K562 (cell line): ENCODE data around the gene CALD1. TPM values are rescaled to one million over a fixed set of nuclear protein-coding genes. Genes with fewer than 3 reads are reported as not detected.

ENCODE experiments used
- ATAC-seq: fragments of 200-7000 bp; cut with Tn5 transposase; 3 replicates; pipeline ENCODE4 v1.9.1; 2020; ENCODE audit warnings: moderate library complexity
- BruUV-seq: library from RNA; stranded (reverse); fragments of 400-500 nt; replicated peaks from 2 replicates; lab custom pipeline; 2021; lab: Mats Ljungman, UMichigan
- CTCF ChIA-PET: fragments of 300-600 bp; formaldehyde crosslinking; extraction: SDS; loops from one replicate; lab custom pipeline; 2021; ENCODE audit warnings: low intra/inter-chr PET ratio; lab: Yijun Ruan, JAX
- POLR2A ChIA-PET: fragments of 300-600, 350-650 bp; sonication (Branson Sonifier 250); formaldehyde crosslinking; extraction: SDS; loops from one replicate; lab custom pipeline; 2021; ENCODE audit warnings: antibody characterized with exemption, inconsistent platforms; lab: Yijun Ruan, JAX
- DNase-seq, 4 experiments: peaks; one replicate each; pipeline versions ENCODE4 v3.0.0 to v3.0.0-alpha.2; 2011 to 2018; ENCODE audit warnings: low spot score in 3 of 4, mixed read lengths in 3 of 4; ENCODE audit errors: extremely low read depth in 1 of 4
- FAIRE-seq: peaks from 2 replicates; lab custom pipeline; 2011; peaks lifted over from hg19 to GRCh38; lab: Jason Lieb, UNC
- H2AFZ ChIP-seq: 2 replicates; pipeline ENCODE4 v1.6.0; 2011; ENCODE audit warnings: low read depth, low read length, control low read depth, inconsistent platforms
- H3K27ac ChIP-seq: fragments of 200-600 bp; 3 replicates; pipeline ENCODE4 v1.8.0; 2011; ENCODE audit warnings: low read depth, mild to moderate bottlenecking, control low read depth, inconsistent platforms, low read length, moderate library complexity, mixed read lengths; ENCODE audit errors: extremely low read depth
- H3K27me3 ChIP-seq, 2 experiments: fragments of 300-600 bp in 1 of 2; 2 replicates in 1 of 2; 3 replicates in 1 of 2; pipeline versions ENCODE4 v1.6.0 to v1.8.0; 2011; ENCODE audit warnings: inconsistent platforms in 2 of 2, low read length in 2 of 2, mild to moderate bottlenecking in 1 of 2, mixed read lengths in 1 of 2, moderate library complexity in 1 of 2; ENCODE audit not compliant: control insufficient read depth in 2 of 2, insufficient read depth in 2 of 2
- H3K36me3 ChIP-seq: fragments of 300-600 bp; 3 replicates; pipeline ENCODE4 v1.8.0; 2011; ENCODE audit warnings: mild to moderate bottlenecking, low read length, inconsistent platforms; ENCODE audit not compliant: control insufficient read depth, insufficient read depth
- H3K4me1 ChIP-seq, 2 experiments: fragments of 200-600 bp in 1 of 2; replicated peaks in 1 of 2; 2 replicates in 1 of 2; 3 replicates in 1 of 2; pipeline versions ENCODE4 v1.5.1 to v1.8.0; 2011; ENCODE audit warnings: inconsistent platforms in 2 of 2, low read length in 2 of 2, mild to moderate bottlenecking in 1 of 2, mixed read lengths in 1 of 2, moderate library complexity in 1 of 2; ENCODE audit not compliant: control insufficient read depth in 2 of 2, insufficient read depth in 2 of 2
- H3K4me2 ChIP-seq: 2 replicates; pipeline ENCODE4 v1.6.1; 2011; ENCODE audit warnings: low read length, control low read depth, inconsistent platforms, mixed read lengths; ENCODE audit not compliant: insufficient read depth
- H3K4me3 ChIP-seq: fragments of 200-600 bp; sonication (generic), shearing (Covaris generic); 2 replicates; pipeline ENCODE4 v1.5.1; 2016; ENCODE audit warnings: control low read depth, inconsistent platforms
- H3K79me2 ChIP-seq: fragments of 200-600 bp; 3 replicates; pipeline ENCODE4 v1.8.0; 2011; ENCODE audit warnings: low read length, inconsistent platforms; ENCODE audit not compliant: control insufficient read depth, insufficient read depth
- H3K9ac ChIP-seq, 2 experiments: 2 replicates each; pipeline versions ENCODE4 v1.6.0 to v1.6.1; 2011; ENCODE audit warnings: low read depth in 2 of 2, low read length in 2 of 2, control low read depth in 1 of 2, inconsistent platforms in 1 of 2, mild to moderate bottlenecking in 1 of 2, mixed read lengths in 1 of 2; ENCODE audit not compliant: insufficient read depth in 1 of 2
- H3K9me1 ChIP-seq: one replicate; pipeline ENCODE4 v1.6.0; 2011; ENCODE audit warnings: inconsistent platforms, mild to moderate bottlenecking, low read length, moderate library complexity; ENCODE audit not compliant: control insufficient read depth, insufficient read depth
- H3K9me3 ChIP-seq: replicated peaks from 2 replicates; pipeline ENCODE4 v1.5.1; 2011; ENCODE audit warnings: low read depth, low read length, inconsistent platforms; ENCODE audit not compliant: control insufficient read depth, insufficient read depth
- H4K20me1 ChIP-seq: replicated peaks from 2 replicates; pipeline ENCODE4 v1.6.1; 2011; ENCODE audit warnings: low read length, inconsistent platforms, mixed read lengths; ENCODE audit not compliant: control insufficient read depth, insufficient read depth
- ADNP ChIP-seq: fragments of 200-800 bp; sonication (Bioruptor generic); IDR thresholded peaks from 2 replicates; pipeline ENCODE4 v1.6.1; 2016; ENCODE audit warnings: missing genetic modification characterization, missing compliant biosample characterization
- CBFB ChIP-seq: sonication (generic); formaldehyde crosslinking; IDR thresholded peaks from 2 replicates; pipeline ENCODE4 v1.4.0; 2020; ENCODE audit warnings: mild to moderate bottlenecking, missing genetic modification reagents
- KDM4B ChIP-seq, 2 experiments: fragments of 450-650 bp in 1 of 2; sonication (generic) in 1 of 2; IDR thresholded peaks; 2 replicates each; pipeline ENCODE4 v1.6.1; 2016 to 2017; ENCODE audit warnings: borderline replicate concordance in 2 of 2, antibody characterized with exemption in 1 of 2, low read depth in 1 of 2, mild to moderate bottlenecking in 1 of 2
- KLF16 ChIP-seq: IDR thresholded peaks from 2 replicates; pipeline ENCODE4 v1.6.1; 2016; ENCODE audit warnings: antibody characterized with exemption
- NCOA4 ChIP-seq: fragments of 450-650 bp; IDR thresholded peaks from 2 replicates; pipeline ENCODE4 v1.6.1; 2018; ENCODE audit warnings: mild to moderate bottlenecking; ENCODE audit not compliant: partially characterized antibody
- OTX1 ChIP-seq: fragments of 450-650 bp; formaldehyde crosslinking; IDR thresholded peaks from 2 replicates; pipeline ENCODE4 v1.4.0; 2022; ENCODE audit warnings: mild to moderate bottlenecking
- PML ChIP-seq: IDR thresholded peaks from 2 replicates; pipeline ENCODE4 v1.6.1; 2012; ENCODE audit warnings: low read length, inconsistent platforms
- RAD21 ChIP-seq, 2 experiments: fragments of 250-450 bp in 1 of 2; fragments of 450-650 bp in 1 of 2; sonication (Bioruptor Pico) in 1 of 2; formaldehyde crosslinking in 1 of 2; IDR thresholded peaks in 1 of 2; conservative IDR thresholded peaks in 1 of 2; 2 replicates each; pipeline versions ENCODE4 v1.4.0 to v1.8.0; 2020 to 2022; ENCODE audit warnings: mild to moderate bottlenecking in 2 of 2, moderate library complexity in 1 of 2
- RB1 ChIP-seq: fragments of 450-650 bp; IDR thresholded peaks from 2 replicates; pipeline ENCODE4 v1.6.1; 2017; ENCODE audit warnings: low read depth, mild to moderate bottlenecking
- RFX5 ChIP-seq: IDR thresholded peaks from 2 replicates; pipeline ENCODE4 v1.6.1; 2011; ENCODE audit warnings: low read depth, mild to moderate bottlenecking, improper control_type of control experiment, low read length
- SMARCA4 ChIP-seq: fragments of 450-650 bp; IDR thresholded peaks from 2 replicates; pipeline ENCODE4 v1.6.1; 2016
- SMC3 ChIP-seq: conservative IDR thresholded peaks from 2 replicates; pipeline ENCODE4 v1.6.1; 2011; ENCODE audit warnings: low read depth, low read length, improper control_type of control experiment; ENCODE audit not compliant: insufficient read depth
- SOX6 ChIP-seq: fragments of 450-650 bp; IDR thresholded peaks from 2 replicates; pipeline ENCODE4 v1.6.1; 2014; ENCODE audit warnings: mild to moderate bottlenecking
- SPI1 ChIP-seq: IDR thresholded peaks from 2 replicates; pipeline ENCODE4 v1.6.1; 2011; ENCODE audit warnings: low read depth, low read length, control low read depth, borderline replicate concordance
- TSC22D4 ChIP-seq: fragments of 450-650 bp; IDR thresholded peaks from 2 replicates; pipeline ENCODE4 v1.6.1; 2016; ENCODE audit warnings: missing genetic modification characterization, missing biosample characterization, control low read depth
- ZNF165 ChIP-seq: fragments of 250-450 bp; sonication (Bioruptor Pico); IDR thresholded peaks from 2 replicates; pipeline ENCODE4 v1.4.0; 2020; ENCODE audit warnings: borderline replicate concordance
- ZNF253 ChIP-seq: fragments of 250-450 bp; sonication (Bioruptor Pico); conservative IDR thresholded peaks from 2 replicates; pipeline ENCODE4 v1.6.1; 2021; ENCODE audit warnings: mild to moderate bottlenecking
- ZNF263 ChIP-seq: sonication (generic); formaldehyde crosslinking; IDR thresholded peaks from 2 replicates; pipeline ENCODE4 v1.8.0; 2022; ENCODE audit warnings: mild to moderate bottlenecking, missing genetic modification reagents, borderline replicate concordance
- WGBS: fragments of 100-300 bp; shearing (Covaris generic); methylation state at CpG from one replicate; pipeline ENCODE4 v1.1.6; 2016; ENCODE audit warnings: low coverage, mixed read lengths; ENCODE audit not compliant: insufficient coverage; ENCODE audit errors: missing lambda C conversion rate; 5-methylcytosine and 5-hydroxymethylcytosine counted together
- in situ Hi-C: fragments of 300-500 bp; cut with MboI; formaldehyde crosslinking; loops from 4 replicates; pipeline ENCODE4 v1.15.0; 2018; ENCODE audit warnings: inconsistent platforms, mixed read lengths
- intact Hi-C: fragments of 100-400 bp; cut with micrococcal nuclease; formaldehyde crosslinking; loops from 2 replicates; pipeline ENCODE4 v1.14.2; 2022
- polyA plus RNA-seq, 8 experiments: library from polyadenylated mRNA; depleted of rRNA in 4 of 8; stranded (reverse) in 5 of 8; unstranded in 3 of 8; fragments of >200 nt; fragmentation: Nextera tagmentation in 2 of 8; fragmentation: Illumina TruSeq in 1 of 8; extraction: Ambion mirVana in 2 of 8; extraction: Trizol in 1 of 8; gene quantifications; 2 replicates each; pipeline versions ENCODE4 v1.2.1 to v1.2.3, GENCODE V29; 2011 to 2014; ENCODE audit warnings: inconsistent platforms in 1 of 8, missing spikeins in 1 of 8
- total RNA-seq, 7 experiments: library from RNA; depleted of rRNA in 6 of 7; stranded (reverse); fragments of >200 nt in 6 of 7; fragmentation: Illumina TruSeq in 2 of 7; extraction: Trizol in 2 of 7; gene quantifications; 2 replicates each; pipeline versions ENCODE4 v1.2.1 to v1.2.3, GENCODE V29; 2011 to 2021; ENCODE audit warnings: low replicate concordance in 1 of 7
- TF ChIP-seq, protein P1 (sequence below): fragments of 250-450 bp; sonication (Bioruptor Pico); IDR thresholded peaks from 2 replicates; pipeline ENCODE4 v1.8.0; 2021; ENCODE audit warnings: moderate library complexity, mild to moderate bottlenecking, inconsistent platforms

CALD1 gene
- total and polyA plus RNA-seq, 9 of the 15 experiments (the other 6 are each of a cell fraction or from before 2014, with no cell fraction given): 0.40 TPM; not detected in 8

DNA sequence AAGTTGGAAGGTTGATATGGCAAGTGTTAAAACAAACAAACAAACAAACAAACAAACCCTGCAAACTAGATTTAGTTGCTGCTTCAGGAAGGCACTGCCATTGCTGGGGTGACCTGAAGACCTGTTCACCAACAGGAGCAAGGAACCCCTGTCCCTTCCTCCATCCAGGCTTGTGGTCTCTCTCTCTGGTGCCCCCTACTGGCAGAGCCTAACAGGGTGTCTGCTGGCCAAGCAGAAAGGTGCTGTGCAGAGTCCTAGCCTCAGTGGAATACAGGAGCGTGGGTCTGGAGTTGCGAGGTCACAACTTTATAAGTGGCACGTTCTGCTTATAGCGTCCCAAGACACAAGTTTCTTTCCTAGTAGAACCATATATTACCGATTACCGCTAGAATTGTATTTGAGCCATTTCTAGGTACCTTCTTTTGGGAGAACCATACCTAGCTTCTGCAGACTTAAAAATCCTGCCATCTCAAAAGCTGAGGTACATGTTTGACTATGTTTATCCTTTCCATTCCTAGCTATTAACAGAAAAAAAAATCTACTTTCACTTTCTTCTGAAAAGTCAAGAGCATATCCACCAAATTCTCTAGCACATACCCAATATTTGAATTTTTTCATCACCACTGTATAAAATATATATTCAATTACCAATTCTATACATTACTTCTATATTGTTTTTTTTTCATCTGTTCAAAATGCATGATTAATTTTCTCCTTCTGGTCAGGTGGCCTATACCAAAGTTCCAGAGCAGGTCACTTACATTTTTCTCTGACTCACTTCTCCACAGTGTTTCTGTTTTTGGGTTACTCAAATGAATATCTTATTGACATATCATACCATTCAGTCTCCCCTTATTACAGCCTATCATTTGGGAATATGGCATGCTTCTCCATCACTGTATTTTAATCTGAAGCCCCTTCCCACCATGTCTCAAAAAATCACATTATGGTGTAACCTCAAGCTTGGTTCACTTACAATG is 29.1 kb upstream of the CALD1 start:
- Histone ChIP-seq H3K27me3 (peaks cover 0 to 16% of the 10 kb centered on the region in 2 experiments; a peak in 3 of 5 replicates), H3K9me3 (no peaks in the 10 kb centered on the region), H2AFZ (no peak overlapping the region), H3K4me1 (no peaks in the 10 kb centered on the region), H3K27ac (no peak overlapping the region), H3K4me2 (no peak overlapping the region), H3K79me2 (no peaks in the 10 kb centered on the region), H3K9me1 (no peaks in the 10 kb centered on the region), H4K20me1 (no peaks in the 10 kb centered on the region), H3K4me3 (no peak overlapping the region), H3K36me3 (no peaks in the 10 kb centered on the region), H3K9ac (no peak overlapping the region)
- peak; percentile 90 for FAIRE-seq
- intact Hi-C loops (loop anchor here (1.0 to 5.0 kb wide), 2 partner anchors 63 to 117 kb away; no protein-coding TSS in a partner anchor), in situ Hi-C loops (no loop called here)
- DNase-seq: peak; percentile 77 to 90 (median 86)
- BruUV-seq: no TSS peak
- ChIA-PET POLR2A (interaction anchor here (1.5 kb wide), 1 partner anchor 17 kb away, joined by 3 read pairs; no protein-coding TSS in a partner anchor), CTCF (interaction anchor here (0.8 kb wide), 1 partner anchor 117 kb away, joined by 3 read pairs; no protein-coding TSS in a partner anchor)
- ATAC-seq: peak; percentile 99
- 0% methylated on average over 6 of the region's 6 CpGs for WGBS
- TF ChIP-seq ZNF165 (no peak), RAD21 (CRISPR knock-in tag; conservative IDR thresholded peaks at IDR 0.05 in 1 of 2, IDR thresholded peaks at IDR 0.05 in 1 of 2) (peak; percentile 29 to 68; a peak in 3 of 4 replicates), CBFB (CRISPR knock-in tag) (peak; percentile 72; the same call in 1 of the 2 replicates), KLF16 (0 out of 2 replicates have a peak, but pooled peaks have one; percentile 42), ZNF263 (no peak), TSC22D4 (tag) (no peak), SOX6 (no peak), NCOA4 (no peak), RB1 (peak; percentile 38; the same call in 1 of the 2 replicates), ADNP (tag) (no peak), PML (no peak), RFX5 (no peak), SMC3 (peak; percentile 86), KDM4B (IDR thresholded peaks at IDR 0.05; ENCODE audit: borderline replicate concordance in 2 of 2, low read depth in 1 of 2) (no peak), OTX1 (CRISPR knock-in tag) (no peak), SMARCA4 (peak; percentile 30; the same call in 1 of the 2 replicates), ZNF253 (CRISPR knock-in tag) (no peak), SPI1 (0 out of 2 replicates have a peak, but pooled peaks have one; percentile 17)
- TF ChIP-seq, protein P1, sequence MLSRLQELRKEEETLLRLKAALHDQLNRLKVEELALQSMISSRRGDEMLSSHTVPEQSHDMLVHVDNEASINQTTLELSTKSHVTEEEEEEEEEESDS (CRISPR knock-in tag): no peak
